Measurements from ENCODE around the gene SNRPA. TPM values are rescaled to one million over a fixed set of nuclear protein-coding genes. Genes with fewer than 3 reads are reported as not detected.

SNRPA gene
- total RNA-seq, 1 experiment from 2014 or later: 225 TPM

GRCh38 chr19:40735013-40735771 is 15.8 kb upstream of the SNRPA start:
- DNase-seq: no peak
- no peak overlapping the region for H3K9ac ChIP-seq (ENCODE audit: extremely low read depth, insufficient read length, low read length)
- H3K9me3 Mint-ChIP-seq: no peaks in the 10 kb centered on the region
- no peak for TF ChIP-seq CTCF (conservative IDR thresholded peaks at IDR 0.05)
- H3K4me1 ChIP-seq (ENCODE audit: insufficient read depth, low read length): no peaks in the 10 kb centered on the region
- H4K91ac ChIP-seq (ENCODE audit: insufficient read length, low read depth, low read length): no peak overlapping the region
- H2BK12ac ChIP-seq (ENCODE audit: insufficient read length, low read depth, low read length): no peak overlapping the region
- H2BK120ac ChIP-seq (ENCODE audit: low read depth, low read length, poor library complexity, severe bottlenecking): no peak overlapping the region
- no peak overlapping the region for H3K4me3 Mint-ChIP-seq
- H3K9me3 ChIP-seq (ENCODE audit: control insufficient read depth, low read depth, low read length): no peaks in the 10 kb centered on the region
- H2BK5ac ChIP-seq (ENCODE audit: insufficient read length, low read length): no peak overlapping the region
- H3K4ac ChIP-seq (ENCODE audit: low read depth, low read length): no peak overlapping the region
- H3K79me2 ChIP-seq (ENCODE audit: insufficient read depth, low read length): no peaks in the 10 kb centered on the region
- H2AK5ac ChIP-seq (ENCODE audit: insufficient read length, low read length): no peak overlapping the region
- H3T11ph ChIP-seq (ENCODE audit: low read length): no peak overlapping the region
- H2AFZ ChIP-seq (ENCODE audit: low read length): no peak overlapping the region
- no peak overlapping the region for H3K56ac ChIP-seq (ENCODE audit: insufficient read length, low read depth, low read length)
- no peak overlapping the region for H4K5ac ChIP-seq (ENCODE audit: insufficient read length, low read depth, low read length)
- H2BK15ac ChIP-seq (ENCODE audit: low read depth, low read length): no peak overlapping the region
- no peaks in the 10 kb centered on the region for H3K27me3 ChIP-seq (ENCODE audit: insufficient read depth, low read length)
- no peaks in the 10 kb centered on the region for H3K27me3 Mint-ChIP-seq (ENCODE audit: low read depth)
- H3K4me1 Mint-ChIP-seq: no peaks in the 10 kb centered on the region
- no peak overlapping the region for H3K14ac ChIP-seq (ENCODE audit: insufficient read depth, low read length)
- H3K36me3 Mint-ChIP-seq (ENCODE audit: insufficient read depth in 1 of 3, low read depth in 3 of 3): peaks cover 16 to 73% (median 63%) of the 10 kb centered on the region in 3 experiments; a peak in 6 of 7 replicates
- H3K27ac ChIP-seq (ENCODE audit: insufficient read length, low read depth, low read length): no peak overlapping the region
- H3K27ac Mint-ChIP-seq: no peak overlapping the region; a peak in 1 of 7 replicates
- H3K23me2 ChIP-seq (ENCODE audit: insufficient read length, low read depth, low read length, poor library complexity, severe bottlenecking): no peaks in the 10 kb centered on the region
- H2BK20ac ChIP-seq (ENCODE audit: low read depth, low read length, poor library complexity, severe bottlenecking): no peak overlapping the region
- no peak overlapping the region for H3K18ac ChIP-seq (ENCODE audit: insufficient read length, low read depth, low read length)
- no CpG with 5 or more reads among the region's 11 CpGs for WGBS (ENCODE audit: extremely low coverage, insufficient read length, low lambda C conversion rate)
- H4K20me1 ChIP-seq (ENCODE audit: control insufficient read depth, insufficient read depth, insufficient read length): no peaks in the 10 kb centered on the region
- H3K23ac ChIP-seq (ENCODE audit: insufficient read length, low read depth, low read length): no peak overlapping the region
- H4K8ac ChIP-seq (replicated peaks; ENCODE audit: insufficient read length, low read depth, low read length): no peak overlapping the region
- no peak overlapping the region for H3K4me2 ChIP-seq (ENCODE audit: insufficient read depth, insufficient read length, low read length)
- no peaks in the 10 kb centered on the region for H3K79me1 ChIP-seq (ENCODE audit: insufficient read depth, low read depth, low read length, poor library complexity, severe bottlenecking)
